ENCODE results near the gene PDE2A. TPM values are rescaled to one million over a fixed set of nuclear protein-coding genes. Genes with fewer than 3 reads are reported as not detected.

Gene PDE2A
- total RNA-seq, 1 experiment from 2014 or later, result 3.7 TPM

- Mint-ChIP-seq H3K4me1 (peaks cover 30% of the 10 kb centered on the region), H3K4me3 (no peak overlapping the region), H3K9me3 (no peaks in the 10 kb centered on the region), H3K27me3 (ENCODE audit: low read depth) (peaks cover 22% of the 10 kb centered on the region), H3K27ac (no peak overlapping the region), H3K36me3 (no peaks in the 10 kb centered on the region)
- ChIA-PET CTCF (interaction anchor here (0.6 to 1.5 kb wide), 3 partner anchors 41 to 172 kb away, joined by 3 to 9 read pairs (median 4); no protein-coding TSS in a partner anchor), POLR2A (no interaction called here)
- no peak for ATAC-seq
- no peak for DNase-seq (ENCODE audit: low spot score)
- TF ChIP-seq, protein P1, sequence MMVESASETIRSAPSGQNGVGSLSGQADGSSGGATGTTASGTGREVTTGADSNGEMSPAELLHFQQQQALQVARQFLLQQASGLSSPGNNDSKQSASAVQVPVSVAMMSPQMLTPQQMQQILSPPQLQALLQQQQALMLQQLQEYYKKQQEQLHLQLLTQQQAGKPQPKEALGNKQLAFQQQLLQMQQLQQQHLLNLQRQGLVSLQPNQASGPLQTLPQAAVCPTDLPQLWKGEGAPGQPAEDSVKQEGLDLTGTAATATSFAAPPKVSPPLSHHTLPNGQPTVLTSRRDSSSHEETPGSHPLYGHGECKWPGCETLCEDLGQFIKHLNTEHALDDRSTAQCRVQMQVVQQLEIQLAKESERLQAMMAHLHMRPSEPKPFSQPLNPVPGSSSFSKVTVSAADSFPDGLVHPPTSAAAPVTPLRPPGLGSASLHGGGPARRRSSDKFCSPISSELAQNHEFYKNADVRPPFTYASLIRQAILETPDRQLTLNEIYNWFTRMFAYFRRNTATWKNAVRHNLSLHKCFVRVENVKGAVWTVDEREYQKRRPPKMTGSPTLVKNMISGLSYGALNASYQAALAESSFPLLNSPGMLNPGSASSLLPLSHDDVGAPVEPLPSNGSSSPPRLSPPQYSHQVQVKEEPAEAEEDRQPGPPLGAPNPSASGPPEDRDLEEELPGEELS (CRISPR knock-in tag; IDR thresholded peaks at IDR 0.05), result no peak
- TF ChIP-seq ZSCAN18 (CRISPR knock-in tag; IDR thresholded peaks at IDR 0.05) (no peak), ZNF138 (CRISPR knock-in tag; conservative IDR thresholded peaks at IDR 0.05) (no peak), GTF2I (CRISPR knock-in tag; conservative IDR thresholded peaks at IDR 0.05) (no peak)
- TF ChIP-seq, protein P2, sequence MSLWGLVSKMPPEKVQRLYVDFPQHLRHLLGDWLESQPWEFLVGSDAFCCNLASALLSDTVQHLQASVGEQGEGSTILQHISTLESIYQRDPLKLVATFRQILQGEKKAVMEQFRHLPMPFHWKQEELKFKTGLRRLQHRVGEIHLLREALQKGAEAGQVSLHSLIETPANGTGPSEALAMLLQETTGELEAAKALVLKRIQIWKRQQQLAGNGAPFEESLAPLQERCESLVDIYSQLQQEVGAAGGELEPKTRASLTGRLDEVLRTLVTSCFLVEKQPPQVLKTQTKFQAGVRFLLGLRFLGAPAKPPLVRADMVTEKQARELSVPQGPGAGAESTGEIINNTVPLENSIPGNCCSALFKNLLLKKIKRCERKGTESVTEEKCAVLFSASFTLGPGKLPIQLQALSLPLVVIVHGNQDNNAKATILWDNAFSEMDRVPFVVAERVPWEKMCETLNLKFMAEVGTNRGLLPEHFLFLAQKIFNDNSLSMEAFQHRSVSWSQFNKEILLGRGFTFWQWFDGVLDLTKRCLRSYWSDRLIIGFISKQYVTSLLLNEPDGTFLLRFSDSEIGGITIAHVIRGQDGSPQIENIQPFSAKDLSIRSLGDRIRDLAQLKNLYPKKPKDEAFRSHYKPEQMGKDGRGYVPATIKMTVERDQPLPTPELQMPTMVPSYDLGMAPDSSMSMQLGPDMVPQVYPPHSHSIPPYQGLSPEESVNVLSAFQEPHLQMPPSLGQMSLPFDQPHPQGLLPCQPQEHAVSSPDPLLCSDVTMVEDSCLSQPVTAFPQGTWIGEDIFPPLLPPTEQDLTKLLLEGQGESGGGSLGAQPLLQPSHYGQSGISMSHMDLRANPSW (CRISPR knock-in tag; conservative IDR thresholded peaks at IDR 0.05; ENCODE audit: low read depth), result no peak
Measured at GRCh38 chr11:72639502-72640375, 34.5 kb downstream of the PDE2A start.

DNA sequence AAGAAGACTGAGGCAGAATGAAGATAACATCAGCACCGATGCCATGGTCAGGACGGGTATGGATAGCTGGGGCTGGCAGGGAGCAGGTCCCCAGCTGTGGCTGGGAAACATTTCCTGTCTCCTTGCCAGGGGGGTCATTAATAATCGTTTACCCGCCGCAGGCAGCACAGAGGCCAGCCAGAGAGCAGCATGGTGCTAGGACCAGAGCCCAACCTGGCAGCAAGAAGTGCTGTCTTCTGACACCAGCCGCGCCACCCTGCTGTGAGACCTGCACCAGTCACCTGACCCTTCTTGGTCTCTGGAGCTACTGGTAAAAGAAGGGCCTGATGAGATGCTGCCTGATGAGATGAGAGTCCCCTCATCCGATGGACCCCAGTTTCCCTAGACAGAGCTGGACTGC lies 36.3 kb downstream of the PDE2A start:
- Mint-ChIP-seq H3K4me1 (peaks cover 31% of the 10 kb centered on the region), H3K4me3 (no peak overlapping the region), H3K27me3 (ENCODE audit: low read depth) (peaks cover 9% of the 10 kb centered on the region), H3K9me3 (no peaks in the 10 kb centered on the region), H3K36me3 (no peaks in the 10 kb centered on the region), H3K27ac (no peak overlapping the region)
- TF ChIP-seq ATF6 (CRISPR knock-in tag; IDR thresholded peaks at IDR 0.05) (no peak), FOXP1 (CRISPR knock-in tag; IDR thresholded peaks at IDR 0.05; ENCODE audit: borderline replicate concordance) (0 out of 2 replicates have a peak, but pooled peaks have one; percentile 28), TEAD4 (CRISPR knock-in tag; IDR thresholded peaks at IDR 0.05) (no peak)
- ATAC-seq, result no peak
- ChIA-PET POLR2A (interaction anchor here (0.7 to 0.8 kb wide), 2 partner anchors 35 to 39 kb away, joined by 3 read pairs; no protein-coding TSS in a partner anchor), CTCF (interaction anchor here (0.6 to 4.5 kb wide), 9 partner anchors 29 to 166 kb away, joined by 3 to 60 read pairs (median 9); partner anchors contain the start of gene STARD10)
- DNase-seq (ENCODE audit: low spot score), result no peak

DNA sequence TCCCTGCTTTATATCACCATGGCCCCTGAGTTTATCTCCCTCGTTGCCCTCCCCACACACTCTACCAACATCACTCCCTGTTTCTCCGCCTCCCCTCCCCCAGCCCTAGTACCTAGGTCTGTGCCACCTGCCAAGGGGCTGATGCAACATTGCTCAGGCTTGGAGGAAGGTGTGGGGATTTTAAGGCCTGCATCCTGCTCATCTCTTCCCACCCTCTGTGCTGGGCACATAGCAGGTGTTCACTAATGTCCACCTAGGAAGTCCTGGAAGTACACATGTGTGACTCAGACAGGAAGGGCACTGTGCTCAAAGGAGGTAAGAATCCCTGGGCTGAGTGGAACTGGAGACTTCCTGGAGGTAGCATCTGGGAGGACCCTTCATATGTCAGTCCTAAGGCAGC lies 37.0 kb downstream of the PDE2A start:
- no peak for ATAC-seq
- CTCF ChIA-PET, result interaction anchor here (1.1 to 4.5 kb wide), 9 partner anchors 20 to 166 kb away, joined by 4 to 60 read pairs (median 8); partner anchors contain the start of gene STARD10
- no peak for DNase-seq (ENCODE audit: low spot score)
- Mint-ChIP-seq H3K9me3 (no peaks in the 10 kb centered on the region), H3K4me1 (peaks cover 36% of the 10 kb centered on the region), H3K4me3 (no peak overlapping the region), H3K36me3 (no peaks in the 10 kb centered on the region), H3K27ac (no peak overlapping the region), H3K27me3 (ENCODE audit: low read depth) (peaks cover 5% of the 10 kb centered on the region)
- TF ChIP-seq, protein P3, sequence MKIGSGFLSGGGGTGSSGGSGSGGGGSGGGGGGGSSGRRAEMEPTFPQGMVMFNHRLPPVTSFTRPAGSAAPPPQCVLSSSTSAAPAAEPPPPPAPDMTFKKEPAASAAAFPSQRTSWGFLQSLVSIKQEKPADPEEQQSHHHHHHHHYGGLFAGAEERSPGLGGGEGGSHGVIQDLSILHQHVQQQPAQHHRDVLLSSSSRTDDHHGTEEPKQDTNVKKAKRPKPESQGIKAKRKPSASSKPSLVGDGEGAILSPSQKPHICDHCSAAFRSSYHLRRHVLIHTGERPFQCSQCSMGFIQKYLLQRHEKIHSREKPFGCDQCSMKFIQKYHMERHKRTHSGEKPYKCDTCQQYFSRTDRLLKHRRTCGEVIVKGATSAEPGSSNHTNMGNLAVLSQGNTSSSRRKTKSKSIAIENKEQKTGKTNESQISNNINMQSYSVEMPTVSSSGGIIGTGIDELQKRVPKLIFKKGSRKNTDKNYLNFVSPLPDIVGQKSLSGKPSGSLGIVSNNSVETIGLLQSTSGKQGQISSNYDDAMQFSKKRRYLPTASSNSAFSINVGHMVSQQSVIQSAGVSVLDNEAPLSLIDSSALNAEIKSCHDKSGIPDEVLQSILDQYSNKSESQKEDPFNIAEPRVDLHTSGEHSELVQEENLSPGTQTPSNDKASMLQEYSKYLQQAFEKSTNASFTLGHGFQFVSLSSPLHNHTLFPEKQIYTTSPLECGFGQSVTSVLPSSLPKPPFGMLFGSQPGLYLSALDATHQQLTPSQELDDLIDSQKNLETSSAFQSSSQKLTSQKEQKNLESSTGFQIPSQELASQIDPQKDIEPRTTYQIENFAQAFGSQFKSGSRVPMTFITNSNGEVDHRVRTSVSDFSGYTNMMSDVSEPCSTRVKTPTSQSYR (CRISPR knock-in tag; IDR thresholded peaks at IDR 0.05), result peak; percentile 63; the same call in 1 of the 2 replicates
- TF ChIP-seq, protein P4, sequence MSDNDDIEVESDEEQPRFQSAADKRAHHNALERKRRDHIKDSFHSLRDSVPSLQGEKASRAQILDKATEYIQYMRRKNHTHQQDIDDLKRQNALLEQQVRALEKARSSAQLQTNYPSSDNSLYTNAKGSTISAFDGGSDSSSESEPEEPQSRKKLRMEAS (CRISPR knock-in tag; IDR thresholded peaks at IDR 0.05), result peak; percentile 66; the same call in 1 of the 2 replicates
- no peak for TF ChIP-seq PRRX2 (CRISPR knock-in tag; IDR thresholded peaks at IDR 0.05)
- TF ChIP-seq ZNF512 (CRISPR knock-in tag; IDR thresholded peaks at IDR 0.05; ENCODE audit: borderline replicate concordance), result no peak
- no peak for TF ChIP-seq RELA (CRISPR knock-in tag; IDR thresholded peaks at IDR 0.05; ENCODE audit: borderline replicate concordance)
- POLR2A ChIA-PET, result interaction anchor here (0.8 kb wide), 1 partner anchor 38 kb away, joined by 3 read pairs; no protein-coding TSS in a partner anchor

Data from WTC11 (cell line).